Endothelial cell of umbilical vein (primary cell): ENCODE results near the gene INPP4B.

Experiments used
- CTCF ChIP-seq, 2 donors: IDR thresholded peaks; 1 replicate in 1 of 2; 2 replicates in 1 of 2; pipeline ENCODE4 v1.5.1; 2011; ENCODE audit warnings: low read length in 2 of 2, mild to moderate bottlenecking in 2 of 2, moderate library complexity in 2 of 2, control low read depth in 1 of 2, inconsistent platforms in 1 of 2, low read depth in 1 of 2; ENCODE audit not compliant: insufficient read depth in 1 of 2; ENCODE audit errors: extremely low read depth in 1 of 2
- GATA2 ChIP-seq: IDR thresholded peaks from 2 replicates; pipeline ENCODE4 v1.7.0; 2011; ENCODE audit warnings: low read depth, mild to moderate bottlenecking, moderate library complexity, mixed read lengths, low read length; ENCODE audit not compliant: insufficient read length, insufficient read depth
- JUN ChIP-seq: IDR thresholded peaks from 2 replicates; pipeline ENCODE4 v1.6.1; 2011; ENCODE audit warnings: borderline replicate concordance, low read depth; ENCODE audit not compliant: insufficient read length, insufficient read depth
- MAX ChIP-seq: IDR thresholded peaks from 2 replicates; pipeline ENCODE4 v1.6.1; 2011; ENCODE audit not compliant: insufficient read depth, insufficient read length
- MYC ChIP-seq: IDR thresholded peaks from one replicate; pipeline ENCODE4 v1.6.1; 2011; ENCODE audit warnings: mild to moderate bottlenecking, low read depth, low read length
- POLR2A ChIP-seq: IDR thresholded peaks from 2 replicates; pipeline ENCODE4 v1.6.1; 2012; ENCODE audit warnings: low read depth, mild to moderate bottlenecking, control low read depth, low read length

- TF ChIP-seq CTCF (IDR thresholded peaks at IDR 0.05; ENCODE audit: extremely low read depth in 1 of 2, insufficient read depth in 1 of 2, low read depth in 1 of 2, low read length in 2 of 2) (no peak), POLR2A (no peak), GATA2 (no peak), MAX (no peak), MYC (no peak), JUN (no peak)
Observed at GRCh38 chr4:142413485-142413884, 432.6 kb downstream of the INPP4B start.
